GM12878 (cell line): ENCODE measurements around the gene RBM10. TPM values are rescaled to one million over a fixed set of nuclear protein-coding genes. Genes with fewer than 3 reads are reported as not detected.

Experiments
- ATAC-seq: fragments of 200-7000 bp; cut with Tn5 transposase; 3 replicates; pipeline ENCODE4 v1.9.1; 2020; ENCODE audit warnings: mild to moderate bottlenecking, moderate library complexity
- BruUV-seq: library from RNA; stranded (reverse); fragments of 400-500 nt; replicated peaks from 2 replicates; lab custom pipeline; 2021; lab: Mats Ljungman, UMichigan
- CTCF ChIA-PET: fragments of 300-600 bp; sonication (Branson Sonifier 250); formaldehyde crosslinking; extraction: SDS; loops from one replicate; lab custom pipeline; 2021; ENCODE audit warnings: inconsistent platforms; lab: Yijun Ruan, JAX
- POLR2A ChIA-PET: fragments of 350-600 bp; formaldehyde crosslinking; extraction: SDS; loops from one replicate; lab custom pipeline; 2021; ENCODE audit warnings: inconsistent platforms; lab: Charles Lee
- RAD21 ChIA-PET: fragments of 300-600 bp; sonication (Branson Sonifier 250); formaldehyde crosslinking; loops from one replicate; lab custom pipeline; 2023; ENCODE audit warnings: antibody characterized with exemption; ENCODE audit not compliant: unreplicated experiment; lab: Charles Lee
- SMC1A ChIA-PET: fragments of 300-600 bp; sonication (Branson Sonifier 250); formaldehyde crosslinking; loops from one replicate; lab custom pipeline; 2023; ENCODE audit not compliant: unreplicated experiment, uncharacterized antibody; lab: Charles Lee
- DNase-seq: peaks from one replicate; pipeline ENCODE4 v3.0.0-alpha.2; 2011; ENCODE audit warnings: low read depth, low spot score
- FAIRE-seq: peaks from 3 replicates; lab custom pipeline; 2011; peaks lifted over from hg19 to GRCh38; lab: Jason Lieb, UNC
- H2AFZ ChIP-seq: 2 replicates; pipeline ENCODE4 v1.6.0; 2011; ENCODE audit warnings: low read depth, low read length, control low read depth; ENCODE audit not compliant: control insufficient read depth
- H3K27ac ChIP-seq: 2 replicates; pipeline ENCODE4 v1.5.1; 2011; ENCODE audit warnings: control low read depth; ENCODE audit not compliant: control insufficient read depth, insufficient read depth
- H3K27me3 ChIP-seq, 2 experiments: replicated peaks in 1 of 2; 2 replicates each; pipeline versions ENCODE4 v1.6.0 to v1.6.1; 2011; ENCODE audit warnings: low read length in 1 of 2; ENCODE audit not compliant: control insufficient read depth in 2 of 2, insufficient read depth in 2 of 2
- H3K36me3 ChIP-seq, 2 experiments: 2 replicates each; pipeline ENCODE4 v1.5.1; 2011; ENCODE audit warnings: low read length in 1 of 2; ENCODE audit not compliant: control insufficient read depth in 2 of 2, insufficient read depth in 2 of 2
- H3K4me1 ChIP-seq: 2 replicates; pipeline ENCODE4 v1.6.1; 2011; ENCODE audit warnings: mild to moderate bottlenecking, low read length, moderate library complexity, mixed read lengths; ENCODE audit not compliant: control insufficient read depth, insufficient read depth
- H3K4me2 ChIP-seq: 2 replicates; pipeline ENCODE4 v1.6.0; 2011; ENCODE audit warnings: control low read depth; ENCODE audit not compliant: control insufficient read depth, insufficient read depth
- H3K4me3 ChIP-seq: fragments of 200-600 bp; sonication (generic); 2 replicates; pipeline ENCODE4 v1.5.1; 2016
- H3K79me2 ChIP-seq: 2 replicates; pipeline ENCODE4 v1.6.0; 2011; ENCODE audit warnings: low read length; ENCODE audit not compliant: control insufficient read depth, insufficient read depth
- H3K9ac ChIP-seq: 2 replicates; pipeline ENCODE4 v1.8.0; 2011; ENCODE audit warnings: low read length, control low read depth, mixed read lengths; ENCODE audit not compliant: control insufficient read depth, insufficient read depth
- H3K9me3 ChIP-seq: replicated peaks from 3 replicates; pipeline ENCODE4 v1.5.1; 2011; ENCODE audit warnings: mild to moderate bottlenecking, low read length; ENCODE audit not compliant: control insufficient read depth, insufficient read depth
- H4K20me1 ChIP-seq: 2 replicates; pipeline ENCODE4 v1.6.0; 2011; ENCODE audit not compliant: control insufficient read depth, insufficient read depth
- CBX3 ChIP-seq: fragments of 200-600 bp; sonication (generic); IDR thresholded peaks from 2 replicates; pipeline ENCODE4 v1.6.1; 2016; ENCODE audit warnings: low read depth, borderline replicate concordance
- POLR2A ChIP-seq: IDR thresholded peaks from 2 replicates; pipeline ENCODE4 v1.6.1; 2011; ENCODE audit warnings: low read depth, mild to moderate bottlenecking, low read length
- WGBS: methylation state at CpG from one replicate; pipeline ENCODE4 v1.1.6; 2016; ENCODE audit warnings: low lambda C conversion rate; ENCODE audit not compliant: insufficient replicate concordance, insufficient coverage; ENCODE audit errors: missing lambda C conversion rate; 5-methylcytosine and 5-hydroxymethylcytosine counted together
- in situ Hi-C: fragments of 300-500 bp; cut with MboI; formaldehyde crosslinking; loops from 9 replicates; pipeline ENCODE4 v1.14.3; 2018; ENCODE audit warnings: mixed read lengths
- intact Hi-C: fragments of 100-400 bp; cut with micrococcal nuclease; formaldehyde crosslinking; loops from one replicate; pipeline ENCODE4 v1.14.2; 2022; ENCODE audit not compliant: unreplicated experiment
- polyA plus RNA-seq, 11 experiments: library from polyadenylated mRNA; depleted of rRNA in 4 of 11; unstranded in 6 of 11; stranded (reverse) in 5 of 11; fragments of >200 nt; fragmentation: Nextera tagmentation in 4 of 11; fragmentation: Illumina TruSeq in 1 of 11; extraction: Ambion mirVana in 4 of 11; extraction: Trizol in 1 of 11; gene quantifications; 1 replicate in 1 of 11; 2 replicates in 10 of 11; pipeline versions ENCODE4 v1.2.1 to v1.2.3, GENCODE V29; 2011 to 2016; ENCODE audit warnings: inconsistent platforms in 2 of 11, missing spikeins in 2 of 11, low read depth in 1 of 11
- total RNA-seq, 4 experiments: library from RNA; depleted of rRNA in 3 of 4; stranded (reverse); fragments of >200 nt in 3 of 4; fragmentation: Illumina TruSeq in 1 of 4; extraction: Trizol in 1 of 4; gene quantifications; 2 replicates each; pipeline versions ENCODE4 v1.2.1 to v1.2.3, GENCODE V29; 2013 to 2021
- TF ChIP-seq, protein P1 (sequence below): fragments of 450-650 bp; IDR thresholded peaks from 2 replicates; pipeline ENCODE4 v1.6.1; 2017; ENCODE audit warnings: borderline replicate concordance

The RBM10 gene
- total and polyA plus RNA-seq, 10 of the 15 experiments (the other 5 are each of a cell fraction or from before 2014, with no cell fraction given) = 1.4 to 60.0 (median 29.8) TPM

GRCh38 chrX:47210661-47211425 lies 65.8 kb downstream of the RBM10 start:
- intact Hi-C loops = no loop called here
- no TSS peak for BruUV-seq

DNA sequence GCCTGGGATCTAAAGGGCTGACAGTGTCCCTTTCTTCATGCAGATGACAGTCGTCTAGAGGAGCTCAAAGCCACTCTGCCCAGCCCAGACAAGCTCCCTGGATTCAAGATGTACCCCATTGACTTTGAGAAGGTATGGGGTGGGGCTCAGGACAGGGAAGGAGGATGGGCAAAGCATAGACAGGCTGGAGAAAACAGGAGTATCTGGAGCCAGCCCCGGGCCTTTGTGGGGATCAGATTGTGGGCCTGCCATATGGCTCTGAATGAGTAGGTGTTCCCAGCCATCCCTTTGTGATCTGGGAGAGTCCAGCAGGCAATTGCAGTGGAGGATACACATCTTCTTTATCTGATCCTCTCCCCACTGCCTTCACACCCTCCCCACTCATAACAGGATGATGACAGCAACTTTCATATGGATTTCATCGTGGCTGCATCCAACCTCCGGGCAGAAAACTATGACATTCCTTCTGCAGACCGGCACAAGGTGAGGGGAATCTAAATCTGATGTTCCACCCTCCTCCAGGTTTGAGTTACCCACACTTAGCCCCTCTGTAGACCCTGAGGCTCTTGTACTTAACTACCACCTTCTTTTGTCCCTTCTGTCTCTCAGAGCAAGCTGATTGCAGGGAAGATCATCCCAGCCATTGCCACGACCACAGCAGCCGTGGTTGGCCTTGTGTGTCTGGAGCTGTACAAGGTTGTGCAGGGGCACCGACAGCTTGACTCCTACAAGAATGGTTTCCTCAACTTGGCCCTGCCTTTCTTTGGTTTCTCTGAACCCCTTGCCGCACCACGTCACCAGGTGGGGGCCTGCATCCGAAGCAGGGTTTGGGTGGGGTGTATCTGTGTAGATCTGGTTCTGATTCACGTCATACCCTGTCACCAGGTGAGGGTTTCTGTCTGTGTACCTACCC lies 67.6 kb downstream of the RBM10 start:
- Histone ChIP-seq H4K20me1 (peaks cover 6% of the 10 kb centered on the region; the same call in 1 of the 2 replicates), H3K9me3 (no peaks in the 10 kb centered on the region), H3K9ac (no peak overlapping the region), H3K4me2 (no peak overlapping the region), H2AFZ (no peak overlapping the region), H3K4me3 (no peak overlapping the region), H3K79me2 (no peaks in the 10 kb centered on the region), H3K4me1 (no peaks in the 10 kb centered on the region), H3K27me3 (no peaks in the 10 kb centered on the region), H3K36me3 (peaks cover 34 to 49% of the 10 kb centered on the region in 2 experiments), H3K27ac (no peak overlapping the region)
- WGBS = 91% methylated on average over 12 of the region's 12 CpGs
- no peak for FAIRE-seq
- no TSS peak for BruUV-seq
- no peak for ATAC-seq
- in situ Hi-C loops (loop anchor here (10.0 to 25.0 kb wide), 2 partner anchors 432 to 1725 kb away; no protein-coding TSS in a partner anchor), intact Hi-C loops (no loop called here)
- ChIA-PET CTCF (no interaction called here), RAD21 (no interaction called here), POLR2A (no interaction called here), SMC1A (no interaction called here)
- TF ChIP-seq, protein P1, sequence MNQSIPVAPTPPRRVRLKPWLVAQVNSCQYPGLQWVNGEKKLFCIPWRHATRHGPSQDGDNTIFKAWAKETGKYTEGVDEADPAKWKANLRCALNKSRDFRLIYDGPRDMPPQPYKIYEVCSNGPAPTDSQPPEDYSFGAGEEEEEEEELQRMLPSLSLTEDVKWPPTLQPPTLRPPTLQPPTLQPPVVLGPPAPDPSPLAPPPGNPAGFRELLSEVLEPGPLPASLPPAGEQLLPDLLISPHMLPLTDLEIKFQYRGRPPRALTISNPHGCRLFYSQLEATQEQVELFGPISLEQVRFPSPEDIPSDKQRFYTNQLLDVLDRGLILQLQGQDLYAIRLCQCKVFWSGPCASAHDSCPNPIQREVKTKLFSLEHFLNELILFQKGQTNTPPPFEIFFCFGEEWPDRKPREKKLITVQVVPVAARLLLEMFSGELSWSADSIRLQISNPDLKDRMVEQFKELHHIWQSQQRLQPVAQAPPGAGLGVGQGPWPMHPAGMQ = no peak
- TF ChIP-seq POLR2A = 0 out of 2 replicates have a peak, but pooled peaks have one; percentile 31
- no peak for DNase-seq

More at GRCh38 chrX:47210661-47211425, 65.8 kb downstream of the RBM10 start:
- no peak for DNase-seq
- in situ Hi-C loops = loop anchor here (10.0 to 25.0 kb wide), 2 partner anchors 434 to 1726 kb away; no protein-coding TSS in a partner anchor
- H3K27ac ChIP-seq = no peak overlapping the region
- H3K27me3 ChIP-seq = no peaks in the 10 kb centered on the region
- peaks cover 6% of the 10 kb centered on the region; the same call in 1 of the 2 replicates for H4K20me1 ChIP-seq
- H3K4me2 ChIP-seq = no peak overlapping the region
- ATAC-seq = no peak
- no peaks in the 10 kb centered on the region for H3K9me3 ChIP-seq
- TF ChIP-seq CBX3 = no peak
- H3K4me3 ChIP-seq = no peak overlapping the region
- H3K9ac ChIP-seq = no peak overlapping the region
- POLR2A ChIA-PET = interaction anchor here (0.7 kb wide), 1 partner anchor 171 kb away, joined by 4 read pairs; no protein-coding TSS in a partner anchor
- no peaks in the 10 kb centered on the region for H3K79me2 ChIP-seq
- SMC1A ChIA-PET = no interaction called here
- H3K36me3 ChIP-seq = peaks cover 41 to 57% of the 10 kb centered on the region in 2 experiments
- RAD21 ChIA-PET = no interaction called here
- CTCF ChIA-PET = no interaction called here
- no peak overlapping the region for H2AFZ ChIP-seq
- 98% methylated on average over 14 of the region's 15 CpGs for WGBS
- H3K4me1 ChIP-seq = no peaks in the 10 kb centered on the region
- FAIRE-seq = no peak
